Activated CD8-positive, alpha-beta T cell treated with anti-CD3 and anti-CD28 coated beads for 36 hours (primary cell): ENCODE data around the gene PPP1R1A. TPM values are rescaled to one million over a fixed set of nuclear protein-coding genes. Genes with fewer than 3 reads are reported as not detected.

Source experiments
- ATAC-seq: fragments of 200-7000 bp; cut with Tn5 transposase; one replicate; pipeline ENCODE4 v1.10.0; 2021; ENCODE audit warnings: mild to moderate bottlenecking, moderate library complexity
- CTCF ChIA-PET: fragments of 350-600 bp; sonication (Branson Sonifier 250); formaldehyde crosslinking; loops from one replicate; lab custom pipeline; 2021; ENCODE audit warnings: antibody characterized with exemption; lab: Charles Lee
- POLR2A ChIA-PET: fragments of 350-600 bp; sonication (Branson Sonifier 250); formaldehyde crosslinking; loops from one replicate; lab custom pipeline; 2021; ENCODE audit warnings: antibody characterized with exemption; lab: Charles Lee
- DNase-seq: peaks from one replicate; pipeline ENCODE4 v3.0.0-alpha.2; 2020
- H3K27ac Mint-ChIP-seq: one replicate; pipeline ENCODE4 v1.8.0; 2021; ENCODE audit warnings: mild to moderate bottlenecking, mixed read lengths
- H3K27me3 Mint-ChIP-seq: one replicate; pipeline ENCODE4 v1.8.0; 2021; ENCODE audit warnings: mixed read lengths
- H3K36me3 Mint-ChIP-seq: one replicate; pipeline ENCODE4 v1.8.0; 2021; ENCODE audit warnings: low read depth, mixed read lengths
- H3K4me1 Mint-ChIP-seq: one replicate; pipeline ENCODE4 v1.8.0; 2021; ENCODE audit warnings: low read depth, mixed read lengths
- H3K4me3 Mint-ChIP-seq: one replicate; pipeline ENCODE4 v1.8.0; 2021; ENCODE audit warnings: mild to moderate bottlenecking, moderate library complexity, mixed read lengths
- H3K9me3 Mint-ChIP-seq: one replicate; pipeline ENCODE4 v1.8.0; 2021; ENCODE audit warnings: mixed read lengths
- CTCF ChIP-seq: fragments of 200-600 bp; IDR thresholded peaks from one replicate; pipeline ENCODE4 v1.8.0; 2022; ENCODE audit warnings: antibody characterized with exemption, mild to moderate bottlenecking
- intact Hi-C: fragments of 100-400 bp; cut with micrococcal nuclease; formaldehyde crosslinking; loops from one replicate; pipeline ENCODE4 v1.10.0; 2022
- total RNA-seq, 2 experiments: library from RNA; stranded (reverse); gene quantifications; one replicate each; pipeline ENCODE4 v1.2.3, GENCODE V29; 2021

PPP1R1A gene
- total RNA-seq, 2 experiments from 2014 or later, result not detected

- Mint-ChIP-seq H3K27ac (no peak overlapping the region), H3K4me3 (no peak overlapping the region), H3K4me1 (no peaks in the 10 kb centered on the region), H3K27me3 (peaks cover 8% of the 10 kb centered on the region), H3K9me3 (no peaks in the 10 kb centered on the region), H3K36me3 (no peaks in the 10 kb centered on the region)
- TF ChIP-seq CTCF, result no peak
- ATAC-seq, result no peak
- intact Hi-C loops, result no loop called here
- ChIA-PET CTCF (no interaction called here), POLR2A (no interaction called here)
- no peak for DNase-seq
Observed at GRCh38 chr12:54611715-54612149, 23.3 kb upstream of the PPP1R1A start.

GRCh38 chr12:54608769-54609168 lies 20.3 kb upstream of the PPP1R1A start:
- ChIA-PET POLR2A (no interaction called here), CTCF (interaction anchor here (3.5 kb wide), 1 partner anchor 12 kb away, joined by 21 read pairs; no protein-coding TSS in a partner anchor)
- no peak for TF ChIP-seq CTCF
- ATAC-seq, result no peak
- intact Hi-C loops, result no loop called here
- Mint-ChIP-seq H3K27me3 (no peaks in the 10 kb centered on the region), H3K9me3 (no peaks in the 10 kb centered on the region), H3K36me3 (no peaks in the 10 kb centered on the region), H3K4me1 (no peaks in the 10 kb centered on the region), H3K4me3 (no peak overlapping the region), H3K27ac (no peak overlapping the region)
- DNase-seq, result no peak

- H3K9me3 Mint-ChIP-seq, result no peaks in the 10 kb centered on the region
- H3K4me1 Mint-ChIP-seq, result peaks cover 2% of the 10 kb centered on the region
- ChIA-PET CTCF (interaction anchor here (3.5 kb wide), 1 partner anchor 12 kb away, joined by 21 read pairs; no protein-coding TSS in a partner anchor), POLR2A (no interaction called here)
- H3K27me3 Mint-ChIP-seq, result no peaks in the 10 kb centered on the region
- ATAC-seq (no peak), DNase-seq (no peak)
- no peak overlapping the region for H3K27ac Mint-ChIP-seq
- intact Hi-C loops, result no loop called here
- TF ChIP-seq CTCF, result no peak
- H3K36me3 Mint-ChIP-seq, result no peaks in the 10 kb centered on the region
- H3K4me3 Mint-ChIP-seq, result no peak overlapping the region
Observed at GRCh38 chr12:54608156-54608555, 19.7 kb upstream of the PPP1R1A start.

GRCh38 chr12:54606556-54606955 lies 18.1 kb upstream of the PPP1R1A start:
- Mint-ChIP-seq H3K4me3 (no peak overlapping the region), H3K36me3 (no peaks in the 10 kb centered on the region), H3K9me3 (no peaks in the 10 kb centered on the region), H3K27ac (no peak overlapping the region), H3K4me1 (peaks cover 5% of the 10 kb centered on the region), H3K27me3 (no peaks in the 10 kb centered on the region)
- intact Hi-C loops, result no loop called here
- DNase-seq (no peak), ATAC-seq (no peak)
- ChIA-PET POLR2A (no interaction called here), CTCF (interaction anchor here (1.4 to 4.1 kb wide), 5 partner anchors 10 to 465 kb away, joined by 5 to 21 read pairs (median 11); no protein-coding TSS in a partner anchor)
- no peak for TF ChIP-seq CTCF

GRCh38 chr12:54605138-54605970 lies 16.9 kb upstream of the PPP1R1A start:
- Mint-ChIP-seq H3K27me3 (no peaks in the 10 kb centered on the region), H3K4me1 (peaks cover 5% of the 10 kb centered on the region), H3K9me3 (no peaks in the 10 kb centered on the region), H3K4me3 (no peak overlapping the region), H3K27ac (no peak overlapping the region), H3K36me3 (no peaks in the 10 kb centered on the region)
- intact Hi-C loops, result no loop called here
- DNase-seq (no peak), ATAC-seq (no peak)
- ChIA-PET CTCF (interaction anchor here (0.7 to 4.1 kb wide), 9 partner anchors 9 to 467 kb away, joined by 3 to 21 read pairs (median 5); no protein-coding TSS in a partner anchor), POLR2A (no interaction called here)
- TF ChIP-seq CTCF, result no peak
